Cardiac muscle cell (in vitro differentiated cells and primary cell): ENCODE measurements around the gene PDCD7. TPM values are rescaled to one million over a fixed set of nuclear protein-coding genes. Genes with fewer than 3 reads are reported as not detected.
"Not testable (repeated sequence)": the region's sequence is repeated elsewhere in the genome, so short reads cannot be mapped to it uniquely, and the experiment has no call there.

Source experiments
- DNase-seq, 2 donors: peaks; one replicate each; pipeline versions ENCODE4 v3.0.0 to v3.0.0-alpha.2; 2010 to 2017; ENCODE audit warnings: low read depth in 1 of 2, low spot score in 1 of 2
- H3K27ac ChIP-seq: fragments of 200-600 bp; sonication (generic); 2 replicates; pipeline ENCODE4 v1.5.1; 2016
- H3K27me3 ChIP-seq: fragments of 200-600 bp; sonication (generic); 2 replicates; pipeline ENCODE4 v1.6.0; 2016; ENCODE audit warnings: control low read depth
- H3K36me3 ChIP-seq: fragments of 200-600 bp; sonication (generic); 2 replicates; pipeline ENCODE4 v1.5.1; 2016; ENCODE audit warnings: control low read depth
- H3K4me1 ChIP-seq: fragments of 200-600 bp; sonication (generic); 2 replicates; pipeline ENCODE4 v1.8.1; 2017; ENCODE audit warnings: low read depth, mild to moderate bottlenecking, mixed run types
- H3K4me3 ChIP-seq: fragments of 200-600 bp; sonication (generic); 2 replicates; pipeline ENCODE4 v1.5.1; 2016; ENCODE audit warnings: mild to moderate bottlenecking
- H3K9me3 ChIP-seq: fragments of 200-600 bp; sonication (generic); 2 replicates; pipeline ENCODE4 v1.5.1; 2017; ENCODE audit warnings: low read depth, mild to moderate bottlenecking, control low read depth
- CTCF ChIP-seq: IDR thresholded peaks from 2 replicates; pipeline ENCODE4 v1.5.1; 2012; ENCODE audit warnings: low read depth, mild to moderate bottlenecking, low read length
- polyA plus RNA-seq: library from polyadenylated mRNA; unstranded; fragments of >200 nt; fragmentation: Nextera tagmentation; extraction: Ambion mirVana; gene quantifications from 2 replicates; pipeline ENCODE4 v1.2.1, GENCODE V29; 2016
- total RNA-seq: library from RNA; depleted of rRNA; stranded (reverse); fragments of >200 nt; gene quantifications from 2 replicates; pipeline ENCODE4 v1.2.3, GENCODE V29; 2016

Gene PDCD7
- total and polyA plus RNA-seq, 2 experiments from 2014 or later, result 18.7 to 35.5 TPM

- no peak for TF ChIP-seq CTCF
- Histone ChIP-seq H3K27me3 (no peaks in the 10 kb centered on the region), H3K4me3 (no peak overlapping the region), H3K4me1 (no peaks in the 10 kb centered on the region), H3K9me3 (no peaks in the 10 kb centered on the region), H3K27ac (no peak overlapping the region), H3K36me3 (peaks cover 42% of the 10 kb centered on the region)
- no peak for DNase-seq
Observed at GRCh38 chr15:65164139-65164538, 30.5 kb upstream of the PDCD7 start.

DNA sequence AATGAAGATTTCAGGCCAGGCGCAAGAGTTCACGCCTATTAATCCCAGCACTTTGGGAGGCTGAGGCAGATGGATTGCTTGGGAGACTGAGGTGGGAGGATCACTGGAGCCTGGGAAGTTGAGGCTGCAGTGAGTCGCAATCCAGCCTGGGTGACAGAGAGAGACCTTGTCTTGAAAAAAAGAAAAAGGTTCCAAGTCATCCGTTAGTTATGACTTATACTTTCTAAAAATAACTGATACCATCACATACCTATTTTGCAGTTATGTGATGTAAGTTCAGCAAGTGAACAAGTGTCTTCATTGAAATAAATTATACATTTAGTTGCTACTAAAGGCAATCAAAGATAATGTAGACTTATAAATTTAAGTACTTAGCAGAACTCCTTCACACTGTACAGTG is 29.4 kb upstream of the PDCD7 start:
- Histone ChIP-seq H3K36me3 (peaks cover 49% of the 10 kb centered on the region), H3K27ac (no peak overlapping the region), H3K27me3 (no peaks in the 10 kb centered on the region), H3K4me1 (no peaks in the 10 kb centered on the region), H3K9me3 (no peaks in the 10 kb centered on the region), H3K4me3 (no peak overlapping the region)
- TF ChIP-seq CTCF, result no peak
- no peak for DNase-seq

GRCh38 chr15:65156692-65157091 is 23.1 kb upstream of the PDCD7 start:
- DNase-seq, result no peak
- no peaks in the 10 kb centered on the region for H3K27me3 ChIP-seq
- H3K4me1 ChIP-seq, result no peaks in the 10 kb centered on the region
- no peaks in the 10 kb centered on the region for H3K9me3 ChIP-seq
- no peak for TF ChIP-seq CTCF
- H3K27ac ChIP-seq, result no peak overlapping the region
- no peak overlapping the region for H3K4me3 ChIP-seq
- H3K36me3 ChIP-seq, result peaks cover 68% of the 10 kb centered on the region

DNA sequence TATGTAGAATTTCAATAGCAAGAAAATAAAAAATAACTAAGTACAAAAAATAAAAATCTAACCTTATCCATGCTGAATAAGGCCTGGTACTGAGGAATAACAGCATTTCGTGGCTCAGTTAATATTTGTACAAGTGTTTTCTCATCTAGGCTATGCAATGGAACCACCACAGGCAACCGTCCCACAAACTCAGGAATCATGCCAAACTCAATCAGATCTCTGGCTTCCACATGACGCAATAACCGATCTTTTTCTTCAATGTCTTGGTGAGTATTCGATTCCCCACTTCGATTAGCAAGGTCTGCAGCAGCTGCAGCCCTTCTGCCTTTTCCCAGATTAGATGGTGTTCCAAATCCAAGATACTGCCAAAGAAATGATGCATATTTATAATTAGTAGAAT is 21.1 kb upstream of the PDCD7 start:
- Histone ChIP-seq H3K27ac (no peak overlapping the region), H3K4me1 (no peaks in the 10 kb centered on the region), H3K9me3 (no peaks in the 10 kb centered on the region), H3K36me3 (peaks cover 81% of the 10 kb centered on the region), H3K4me3 (no peak overlapping the region), H3K27me3 (no peaks in the 10 kb centered on the region)
- no peak for TF ChIP-seq CTCF
- no peak for DNase-seq

DNA sequence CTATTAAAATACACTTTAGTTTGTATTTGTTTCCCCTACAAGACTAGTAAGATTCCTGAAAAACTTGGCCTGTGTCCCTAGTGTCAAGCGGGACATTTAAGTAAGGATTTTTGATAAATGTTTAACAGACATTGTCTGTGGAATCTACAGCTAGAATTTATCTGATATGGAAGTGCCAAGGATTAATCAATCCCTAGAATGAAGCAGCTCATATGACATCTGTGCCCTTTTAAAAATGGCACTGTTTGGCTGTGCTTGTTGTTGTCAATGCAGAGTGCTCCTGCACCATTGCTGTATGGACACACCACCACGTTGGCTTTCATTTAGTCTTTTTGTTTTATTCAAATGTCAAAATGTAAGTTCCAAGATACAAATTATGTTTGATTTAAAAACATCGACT is 14.3 kb upstream of the PDCD7 start:
- DNase-seq, result no peak
- Histone ChIP-seq H3K36me3 (peaks cover 42% of the 10 kb centered on the region), H3K4me3 (no peak overlapping the region), H3K27me3 (no peaks in the 10 kb centered on the region), H3K9me3 (no peaks in the 10 kb centered on the region), H3K4me1 (no peaks in the 10 kb centered on the region), H3K27ac (peak overlapping the region; percentile 59)
- TF ChIP-seq CTCF, result no peak

GRCh38 chr15:65146438-65146837 is 12.8 kb upstream of the PDCD7 start:
- no peak overlapping the region for H3K27ac ChIP-seq
- no peaks in the 10 kb centered on the region for H3K4me1 ChIP-seq
- H3K36me3 ChIP-seq, result peaks cover 30% of the 10 kb centered on the region
- H3K27me3 ChIP-seq, result no peaks in the 10 kb centered on the region
- H3K4me3 ChIP-seq, result no peak overlapping the region
- no peaks in the 10 kb centered on the region for H3K9me3 ChIP-seq
- TF ChIP-seq CTCF, result no peak
- DNase-seq, result no peak

- H3K36me3 ChIP-seq, DNase-seq, H3K27ac ChIP-seq, H3K27me3 ChIP-seq, H3K4me3 ChIP-seq, H3K4me1 ChIP-seq, H3K9me3 ChIP-seq: not testable (repeated sequence)
Observed at GRCh38 chr15:65138631-65139030, 5.0 kb upstream of the PDCD7 start.

- not testable (repeated sequence) for H3K27me3 ChIP-seq, H3K4me1 ChIP-seq, DNase-seq, H3K9me3 ChIP-seq, H3K27ac ChIP-seq, H3K36me3 ChIP-seq, H3K4me3 ChIP-seq
Observed at GRCh38 chr15:65137893-65138292, 4.3 kb upstream of the PDCD7 start.

GRCh38 chr15:65137089-65137488 is 3.5 kb upstream of the PDCD7 start:
- H3K27me3 ChIP-seq, H3K4me1 ChIP-seq, H3K27ac ChIP-seq, H3K36me3 ChIP-seq, DNase-seq, H3K9me3 ChIP-seq, H3K4me3 ChIP-seq: not testable (repeated sequence)
